Mesenchymal stem cell (in vitro differentiated cells and primary cell): ENCODE results near the gene VAC14.

Experiments
- DNase-seq: peaks from one replicate; pipeline ENCODE4 v3.0.0-alpha.2; 2013
- H2AFZ ChIP-seq: one replicate; pipeline ENCODE4 v1.6.1; 2013; ENCODE audit warnings: low read depth, mild to moderate bottlenecking, control low read depth, inconsistent platforms, low read length, moderate library complexity
- H2AK5ac ChIP-seq: 2 replicates; pipeline ENCODE4 v1.6.1; 2013; ENCODE audit warnings: low read length, moderate library complexity, mild to moderate bottlenecking, inconsistent platforms; ENCODE audit not compliant: severe bottlenecking
- H2BK120ac ChIP-seq: one replicate; pipeline ENCODE4 v1.6.1; 2013; ENCODE audit warnings: low read depth, mild to moderate bottlenecking, inconsistent platforms, low read length, moderate library complexity
- H2BK12ac ChIP-seq, 2 experiments: one replicate each; pipeline ENCODE4 v1.6.1; 2013; ENCODE audit warnings: inconsistent platforms in 2 of 2, low read length in 2 of 2, mild to moderate bottlenecking in 2 of 2, moderate library complexity in 2 of 2, control low read depth in 1 of 2
- H2BK15ac ChIP-seq: one replicate; pipeline ENCODE4 v1.6.1; 2013; ENCODE audit warnings: mild to moderate bottlenecking, low read depth, inconsistent platforms; ENCODE audit not compliant: poor library complexity, severe bottlenecking
- H2BK5ac ChIP-seq: 2 replicates; pipeline ENCODE4 v1.6.1; 2013; ENCODE audit warnings: low read depth, mild to moderate bottlenecking, low read length, control low read depth, inconsistent platforms; ENCODE audit not compliant: poor library complexity, severe bottlenecking
- H3K14ac ChIP-seq, 2 experiments: one replicate each; pipeline ENCODE4 v1.6.1; 2013; ENCODE audit warnings: inconsistent platforms in 2 of 2, low read length in 2 of 2, control low read depth in 1 of 2, mild to moderate bottlenecking in 1 of 2, moderate library complexity in 1 of 2
- H3K18ac ChIP-seq, 2 experiments: one replicate each; pipeline ENCODE4 v1.6.1; 2013; ENCODE audit warnings: inconsistent platforms in 2 of 2, low read length in 2 of 2, control low read depth in 1 of 2, low read depth in 1 of 2, mild to moderate bottlenecking in 1 of 2
- H3K23ac ChIP-seq, 2 experiments: one replicate each; pipeline ENCODE4 v1.6.1; 2013; ENCODE audit warnings: inconsistent platforms in 2 of 2, low read length in 2 of 2, mild to moderate bottlenecking in 2 of 2, moderate library complexity in 2 of 2, control low read depth in 1 of 2
- H3K27ac ChIP-seq: 2 replicates; pipeline ENCODE4 v1.5.1; 2013; ENCODE audit warnings: mild to moderate bottlenecking, moderate library complexity, low read length, control low read depth, inconsistent platforms; ENCODE audit not compliant: poor library complexity, severe bottlenecking
- H3K27me3 ChIP-seq, 2 experiments: 2 replicates each; pipeline versions ENCODE4 v1.6.1 to v1.7.0; 2013; ENCODE audit warnings: low read length in 2 of 2, mild to moderate bottlenecking in 2 of 2, moderate library complexity in 2 of 2, control low read depth in 1 of 2, inconsistent platforms in 1 of 2; ENCODE audit not compliant: control insufficient read depth in 1 of 2, insufficient read depth in 1 of 2
- H3K36me3 ChIP-seq, 2 experiments: 2 replicates each; pipeline versions ENCODE4 v1.6.1 to v1.7.0; 2013; ENCODE audit warnings: low read length in 2 of 2, control low read depth in 1 of 2, inconsistent platforms in 1 of 2, low read depth in 1 of 2, mild to moderate bottlenecking in 1 of 2; ENCODE audit not compliant: insufficient read depth in 2 of 2, control insufficient read depth in 1 of 2
- H3K4ac ChIP-seq, 2 experiments: one replicate each; pipeline ENCODE4 v1.6.1; 2013; ENCODE audit warnings: inconsistent platforms in 2 of 2, low read length in 2 of 2, mild to moderate bottlenecking in 2 of 2, moderate library complexity in 2 of 2, control low read depth in 1 of 2, low read depth in 1 of 2
- H3K4me1 ChIP-seq: 2 replicates; pipeline ENCODE4 v1.6.1; 2013; ENCODE audit warnings: low read depth, low read length, control low read depth; ENCODE audit not compliant: control insufficient read depth, insufficient read depth
- H3K4me2 ChIP-seq: 2 replicates; pipeline ENCODE4 v1.6.1; 2013; ENCODE audit warnings: low read length, mild to moderate bottlenecking, inconsistent platforms; ENCODE audit not compliant: poor library complexity, severe bottlenecking
- H3K4me3 ChIP-seq, 2 experiments: 2 replicates each; pipeline versions ENCODE4 v1.5.1 to v1.7.0; 2013; ENCODE audit warnings: low read length in 2 of 2, mild to moderate bottlenecking in 2 of 2, control low read depth in 1 of 2, low read depth in 1 of 2; ENCODE audit not compliant: insufficient read depth in 1 of 2
- H3K79me1 ChIP-seq: replicated peaks from 2 replicates; pipeline ENCODE4 v1.6.1; 2013; ENCODE audit warnings: mild to moderate bottlenecking, control low read depth, low read length, inconsistent platforms; ENCODE audit not compliant: poor library complexity, severe bottlenecking
- H3K9ac ChIP-seq: 2 replicates; pipeline ENCODE4 v1.7.0; 2013; ENCODE audit warnings: mild to moderate bottlenecking, low read length, moderate library complexity
- H3K9me3 ChIP-seq: 2 replicates; pipeline ENCODE4 v1.7.0; 2013; ENCODE audit warnings: mild to moderate bottlenecking, low read length; ENCODE audit not compliant: control insufficient read depth
- H4K8ac ChIP-seq: one replicate; pipeline ENCODE4 v1.6.1; 2013; ENCODE audit warnings: inconsistent platforms, mild to moderate bottlenecking, low read length, moderate library complexity
- H4K91ac ChIP-seq: one replicate; pipeline ENCODE4 v1.6.1; 2013; ENCODE audit warnings: mild to moderate bottlenecking, low read length, inconsistent platforms
- WGBS: methylation state at CpG from one replicate; pipeline ENCODE4 v1.1.7; 2013; ENCODE audit warnings: mixed read lengths; 5-methylcytosine and 5-hydroxymethylcytosine counted together

The VAC14 gene

GRCh38 chr16:70660672-70661350 lies 140.1 kb downstream of the VAC14 start:
- H3K18ac ChIP-seq: no peak overlapping the region
- H2BK120ac ChIP-seq: no peak overlapping the region
- 74% methylated on average over 5 of the region's 7 CpGs for WGBS

GRCh38 chr16:70659953-70660671 lies 140.8 kb downstream of the VAC14 start:
- Histone ChIP-seq H3K9me3 (no peaks in the 10 kb centered on the region), H3K18ac (no peak overlapping the region), H4K8ac (no peak overlapping the region), H3K27ac (no peak overlapping the region), H3K4me2 (no peak overlapping the region), H3K4ac (no peak overlapping the region), H2BK12ac (no peak overlapping the region), H3K79me1 (peaks cover 8% of the 10 kb centered on the region), H3K4me1 (peaks cover 6% of the 10 kb centered on the region), H2BK120ac (no peak overlapping the region), H4K91ac (no peak overlapping the region), H3K9ac (no peak overlapping the region), H2AK5ac (no peak overlapping the region), H3K4me3 (no peak overlapping the region), H2BK15ac (no peak overlapping the region), H2BK5ac (no peak overlapping the region), H3K36me3 (peaks cover 20 to 37% of the 10 kb centered on the region in 2 experiments), H3K27me3 (no peaks in the 10 kb centered on the region), H3K14ac (no peak overlapping the region), H3K23ac (no peak overlapping the region), H2AFZ (no peak overlapping the region)
- DNase-seq: no peak
- 95% methylated on average over 15 of the region's 16 CpGs for WGBS

More at GRCh38 chr16:70660672-70661350, 140.1 kb downstream of the VAC14 start:
- H3K23ac ChIP-seq: no peak overlapping the region
- no peak overlapping the region for H2AFZ ChIP-seq
- H3K27me3 ChIP-seq: no peaks in the 10 kb centered on the region
- no peak overlapping the region for H2BK12ac ChIP-seq
- H2AK5ac ChIP-seq: no peak overlapping the region
- no peak for DNase-seq
- no peaks in the 10 kb centered on the region for H3K9me3 ChIP-seq
- H4K8ac ChIP-seq: no peak overlapping the region
- no peak overlapping the region for H3K9ac ChIP-seq
- no peak overlapping the region for H4K91ac ChIP-seq
- H3K36me3 ChIP-seq: peaks cover 27 to 44% of the 10 kb centered on the region in 2 experiments
- H3K4ac ChIP-seq: no peak overlapping the region
- peaks cover 6% of the 10 kb centered on the region for H3K4me1 ChIP-seq
- peak overlapping the region; percentile 50 for H2BK15ac ChIP-seq
- peaks cover 10% of the 10 kb centered on the region for H3K79me1 ChIP-seq
- no peak overlapping the region for H3K4me2 ChIP-seq
- H2BK5ac ChIP-seq: no peak overlapping the region
- H3K27ac ChIP-seq: no peak overlapping the region
- H3K4me3 ChIP-seq: no peak overlapping the region
- H3K14ac ChIP-seq: no peak overlapping the region

- H2BK5ac ChIP-seq: no peak overlapping the region
- no peak overlapping the region for H3K18ac ChIP-seq
- peaks cover 15 to 32% of the 10 kb centered on the region in 2 experiments for H3K36me3 ChIP-seq
- no peak overlapping the region for H3K23ac ChIP-seq
- peak overlapping the region; percentile 8 for H2AFZ ChIP-seq
- peaks cover 8% of the 10 kb centered on the region for H3K79me1 ChIP-seq
- no peak for DNase-seq
- WGBS: 91% methylated on average over 12 of the region's 12 CpGs
- H2BK12ac ChIP-seq: no peak overlapping the region
- H2BK15ac ChIP-seq: peak overlapping the region; percentile 15
- H4K91ac ChIP-seq: no peak overlapping the region
- no peak overlapping the region for H3K27ac ChIP-seq
- H3K4me3 ChIP-seq: no peak overlapping the region
- H4K8ac ChIP-seq: no peak overlapping the region
- H2AK5ac ChIP-seq: no peak overlapping the region
- no peak overlapping the region for H2BK120ac ChIP-seq
- H3K9ac ChIP-seq: no peak overlapping the region
- H3K4me2 ChIP-seq: no peak overlapping the region
- no peaks in the 10 kb centered on the region for H3K27me3 ChIP-seq
- no peaks in the 10 kb centered on the region for H3K9me3 ChIP-seq
- no peak overlapping the region for H3K4ac ChIP-seq
- H3K4me1 ChIP-seq: peaks cover 6% of the 10 kb centered on the region
- H3K14ac ChIP-seq: no peak overlapping the region
These were observed 141.4 kb downstream of the VAC14 start for GRCh38 chr16:70659546-70659945.

GRCh38 chr16:70658921-70659320 lies 142.0 kb downstream of the VAC14 start:
- Histone ChIP-seq H3K4me2 (no peak overlapping the region), H2BK12ac (no peak overlapping the region), H3K9me3 (no peaks in the 10 kb centered on the region), H3K9ac (no peak overlapping the region), H3K79me1 (peaks cover 8% of the 10 kb centered on the region), H3K18ac (no peak overlapping the region), H3K4ac (no peak overlapping the region), H2AFZ (no peak overlapping the region), H3K23ac (no peak overlapping the region), H2BK120ac (no peak overlapping the region), H3K27me3 (no peaks in the 10 kb centered on the region), H4K91ac (no peak overlapping the region), H4K8ac (no peak overlapping the region), H3K4me3 (no peak overlapping the region), H2BK15ac (no peak overlapping the region), H2BK5ac (no peak overlapping the region), H3K27ac (no peak overlapping the region), H3K36me3 (peaks cover 9 to 25% of the 10 kb centered on the region in 2 experiments), H3K4me1 (peaks cover 6% of the 10 kb centered on the region), H2AK5ac (no peak overlapping the region), H3K14ac (no peak overlapping the region)
- 88% methylated on average over 5 of the region's 5 CpGs for WGBS
- DNase-seq: no peak
